HL-60 (cell line): Measurements from ENCODE around the gene ZC3H12D.

ENCODE experiments used
- POLR2AphosphoS5 ChIP-seq: IDR thresholded peaks from 2 replicates; pipeline ENCODE4 v1.6.1; 2012; ENCODE audit warnings: low read depth
- REST ChIP-seq: IDR thresholded peaks from 2 replicates; pipeline ENCODE4 v1.6.1; 2012; ENCODE audit warnings: low read depth; ENCODE audit not compliant: insufficient replicate concordance
- TF ChIP-seq, protein P1 (sequence below): IDR thresholded peaks from one replicate; pipeline ENCODE4 v1.5.1; 2011; ENCODE audit warnings: low read length, control low read depth, inconsistent platforms; ENCODE audit not compliant: insufficient read depth

GRCh38 chr6:149448821-149449453, 35.9 kb downstream of the ZC3H12D start:
- TF ChIP-seq, protein P1, sequence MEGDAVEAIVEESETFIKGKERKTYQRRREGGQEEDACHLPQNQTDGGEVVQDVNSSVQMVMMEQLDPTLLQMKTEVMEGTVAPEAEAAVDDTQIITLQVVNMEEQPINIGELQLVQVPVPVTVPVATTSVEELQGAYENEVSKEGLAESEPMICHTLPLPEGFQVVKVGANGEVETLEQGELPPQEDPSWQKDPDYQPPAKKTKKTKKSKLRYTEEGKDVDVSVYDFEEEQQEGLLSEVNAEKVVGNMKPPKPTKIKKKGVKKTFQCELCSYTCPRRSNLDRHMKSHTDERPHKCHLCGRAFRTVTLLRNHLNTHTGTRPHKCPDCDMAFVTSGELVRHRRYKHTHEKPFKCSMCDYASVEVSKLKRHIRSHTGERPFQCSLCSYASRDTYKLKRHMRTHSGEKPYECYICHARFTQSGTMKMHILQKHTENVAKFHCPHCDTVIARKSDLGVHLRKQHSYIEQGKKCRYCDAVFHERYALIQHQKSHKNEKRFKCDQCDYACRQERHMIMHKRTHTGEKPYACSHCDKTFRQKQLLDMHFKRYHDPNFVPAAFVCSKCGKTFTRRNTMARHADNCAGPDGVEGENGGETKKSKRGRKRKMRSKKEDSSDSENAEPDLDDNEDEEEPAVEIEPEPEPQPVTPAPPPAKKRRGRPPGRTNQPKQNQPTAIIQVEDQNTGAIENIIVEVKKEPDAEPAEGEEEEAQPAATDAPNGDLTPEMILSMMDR: no peak
- TF ChIP-seq POLR2AphosphoS5: no peak
- TF ChIP-seq REST: no peak
